ENCODE data around the gene ATP2B1. TPM values are rescaled to one million over a fixed set of nuclear protein-coding genes. Genes with fewer than 3 reads are reported as not detected.

The ATP2B1 gene
- total and polyA plus RNA-seq, 2 donors (not counting 3 experiments of a cell fraction or from before 2014, with no cell fraction given) = 6.4 to 28.0 TPM

DNA sequence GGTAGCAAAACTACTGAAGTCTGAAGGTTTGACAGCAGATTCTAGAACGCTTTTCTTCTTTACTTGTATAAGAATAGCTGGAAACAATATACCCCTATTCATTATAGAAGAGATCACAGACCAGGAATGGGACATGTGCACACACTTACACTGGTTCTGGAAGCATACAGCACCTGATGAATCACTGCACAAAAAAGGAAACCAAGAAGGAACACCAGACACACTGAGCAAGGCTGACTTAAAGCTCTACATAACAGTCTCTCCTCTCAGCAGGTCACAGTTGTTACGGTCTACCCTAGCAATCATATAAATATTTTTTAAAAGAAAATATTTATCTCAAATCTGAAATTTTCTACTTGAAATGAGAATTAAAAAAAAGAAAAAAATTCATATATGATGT lies 13.5 kb downstream of the ATP2B1 start:
- intact Hi-C loops (cut with micrococcal nuclease) = no loop called here
- Histone ChIP-seq H3K9me1 (replicated peaks; ENCODE audit: control insufficient read depth, extremely low read depth, insufficient read depth, low read length) (peaks cover 3% of the 10 kb centered on the region), H3K9me3 (replicated peaks; ENCODE audit: control insufficient read depth, insufficient read depth, low read length) (no peaks in the 10 kb centered on the region), H3K79me2 (ENCODE audit: control insufficient read depth, insufficient read depth, low read length) (peaks cover 2% of the 10 kb centered on the region), H3K27me3 (ENCODE audit: control insufficient read depth in 2 of 2, insufficient read depth in 2 of 2, low read length in 2 of 2) (no peaks in the 10 kb centered on the region), H4K20me1 (replicated peaks; ENCODE audit: control insufficient read depth, extremely low read depth, insufficient read depth, low read length) (peaks cover 3% of the 10 kb centered on the region), H3K27ac (ENCODE audit: insufficient read depth, low read depth, low read length) (no peak overlapping the region), H3K4me3 (replicated peaks in 1 of 3; ENCODE audit: insufficient read depth in 1 of 3, low read depth in 1 of 3, low read length in 3 of 3) (no peak overlapping the region), H3K4me1 (ENCODE audit: control insufficient read depth, extremely low read depth, insufficient read depth, low read length) (peaks cover 2% of the 10 kb centered on the region), H3K9ac (replicated peaks; ENCODE audit: extremely low read depth, insufficient read depth, low read length) (no peak overlapping the region), H2AFZ (ENCODE audit: low read depth, low read length) (no peak overlapping the region), H3K4me2 (ENCODE audit: insufficient read depth, low read length) (no peak overlapping the region), H3K36me3 (ENCODE audit: control insufficient read depth in 2 of 2, extremely low read depth in 1 of 2, insufficient read depth in 2 of 2, low read length in 2 of 2) (no peaks in the 10 kb centered on the region)
- TF ChIP-seq, protein P1, sequence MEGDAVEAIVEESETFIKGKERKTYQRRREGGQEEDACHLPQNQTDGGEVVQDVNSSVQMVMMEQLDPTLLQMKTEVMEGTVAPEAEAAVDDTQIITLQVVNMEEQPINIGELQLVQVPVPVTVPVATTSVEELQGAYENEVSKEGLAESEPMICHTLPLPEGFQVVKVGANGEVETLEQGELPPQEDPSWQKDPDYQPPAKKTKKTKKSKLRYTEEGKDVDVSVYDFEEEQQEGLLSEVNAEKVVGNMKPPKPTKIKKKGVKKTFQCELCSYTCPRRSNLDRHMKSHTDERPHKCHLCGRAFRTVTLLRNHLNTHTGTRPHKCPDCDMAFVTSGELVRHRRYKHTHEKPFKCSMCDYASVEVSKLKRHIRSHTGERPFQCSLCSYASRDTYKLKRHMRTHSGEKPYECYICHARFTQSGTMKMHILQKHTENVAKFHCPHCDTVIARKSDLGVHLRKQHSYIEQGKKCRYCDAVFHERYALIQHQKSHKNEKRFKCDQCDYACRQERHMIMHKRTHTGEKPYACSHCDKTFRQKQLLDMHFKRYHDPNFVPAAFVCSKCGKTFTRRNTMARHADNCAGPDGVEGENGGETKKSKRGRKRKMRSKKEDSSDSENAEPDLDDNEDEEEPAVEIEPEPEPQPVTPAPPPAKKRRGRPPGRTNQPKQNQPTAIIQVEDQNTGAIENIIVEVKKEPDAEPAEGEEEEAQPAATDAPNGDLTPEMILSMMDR (IDR thresholded peaks at IDR 0.05; ENCODE audit: extremely low read depth in 1 of 2, insufficient read depth in 1 of 2, low read depth in 1 of 2, low read length in 2 of 2) = no peak
- peak; percentile 29 for TF ChIP-seq FOS (IDR thresholded peaks at IDR 0.05; ENCODE audit: borderline replicate concordance, insufficient read depth, low read length)
- ChIA-PET POLR2A (no interaction called here), CTCF (interaction anchor here (0.6 to 1.0 kb wide), 2 partner anchors 58 to 77 kb away, joined by 3 read pairs; no protein-coding TSS in a partner anchor)
- DNase-seq (ENCODE audit: low read depth, low spot score) (peak; percentile 38), FAIRE-seq (peak; percentile 31)
- dilution Hi-C loops (cut with MboI; ENCODE audit: extremely low pct_ligation_motif_present, low sequenced_read_pairs) = no loop called here
- BruUV-seq (replicated peaks) = no TSS peak

DNA sequence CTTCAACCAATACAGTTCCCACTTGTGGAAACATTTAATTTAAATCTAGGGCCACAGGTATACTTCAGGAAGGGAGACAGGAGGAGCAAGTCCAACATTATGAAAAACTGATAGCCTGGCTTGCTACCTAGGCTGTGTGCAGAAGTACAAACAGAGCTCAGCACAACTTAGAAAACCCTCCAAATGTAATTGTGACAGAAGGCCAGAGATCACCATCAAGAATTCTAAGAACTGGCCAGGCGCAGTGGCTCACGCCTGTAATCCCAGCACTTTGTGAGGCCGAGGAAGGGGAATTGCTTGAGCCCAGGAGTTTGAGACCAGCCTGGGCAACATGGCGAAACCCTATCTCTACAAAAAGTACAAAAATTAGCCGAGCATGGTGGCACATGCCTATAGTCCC lies 14.1 kb downstream of the ATP2B1 start:
- Histone ChIP-seq H3K4me2 (ENCODE audit: insufficient read depth, low read length) (no peak overlapping the region), H3K4me1 (ENCODE audit: control insufficient read depth, extremely low read depth, insufficient read depth, low read length) (peaks cover 2% of the 10 kb centered on the region), H3K9ac (replicated peaks; ENCODE audit: extremely low read depth, insufficient read depth, low read length) (no peak overlapping the region), H3K4me3 (replicated peaks in 1 of 3; ENCODE audit: insufficient read depth in 1 of 3, low read depth in 1 of 3, low read length in 3 of 3) (no peak overlapping the region), H3K36me3 (ENCODE audit: control insufficient read depth in 2 of 2, extremely low read depth in 1 of 2, insufficient read depth in 2 of 2, low read length in 2 of 2) (no peaks in the 10 kb centered on the region), H3K9me1 (replicated peaks; ENCODE audit: control insufficient read depth, extremely low read depth, insufficient read depth, low read length) (peaks cover 3% of the 10 kb centered on the region), H3K27me3 (ENCODE audit: control insufficient read depth in 2 of 2, insufficient read depth in 2 of 2, low read length in 2 of 2) (no peaks in the 10 kb centered on the region), H3K27ac (ENCODE audit: insufficient read depth, low read depth, low read length) (no peak overlapping the region), H3K79me2 (ENCODE audit: control insufficient read depth, insufficient read depth, low read length) (peaks cover 2% of the 10 kb centered on the region), H4K20me1 (replicated peaks; ENCODE audit: control insufficient read depth, extremely low read depth, insufficient read depth, low read length) (peaks cover 3% of the 10 kb centered on the region), H2AFZ (ENCODE audit: low read depth, low read length) (no peak overlapping the region), H3K9me3 (replicated peaks; ENCODE audit: control insufficient read depth, insufficient read depth, low read length) (no peaks in the 10 kb centered on the region)
- DNase-seq (ENCODE audit: low read depth, low spot score) (no peak), FAIRE-seq (no peak)
- no TSS peak for BruUV-seq (replicated peaks)
- TF ChIP-seq POLR2A (IDR thresholded peaks at IDR 0.05; ENCODE audit: low read depth, low read length) = no peak
- TF ChIP-seq EZH2 (IDR thresholded peaks at IDR 0.05; ENCODE audit: borderline replicate concordance, low read depth, low read length, severe bottlenecking) = no peak
- no peak for TF ChIP-seq POLR2AphosphoS5 (IDR thresholded peaks at IDR 0.05; ENCODE audit: insufficient read depth, low read depth, low read length)
- no peak for TF ChIP-seq MYC (IDR thresholded peaks at IDR 0.05; ENCODE audit: low read depth, low read length)
- no peak for TF ChIP-seq GATA2 (IDR thresholded peaks at IDR 0.05; ENCODE audit: insufficient read depth, insufficient read length, low read depth, low read length)
- TF ChIP-seq, protein P1 (IDR thresholded peaks at IDR 0.05; ENCODE audit: extremely low read depth in 1 of 2, insufficient read depth in 1 of 2, low read depth in 1 of 2, low read length in 2 of 2) = no peak
- TF ChIP-seq JUN (IDR thresholded peaks at IDR 0.05; ENCODE audit: borderline replicate concordance, insufficient read depth, insufficient read length, low read depth) = no peak
- no peak for TF ChIP-seq FOS (IDR thresholded peaks at IDR 0.05; ENCODE audit: borderline replicate concordance, insufficient read depth, low read length)
- TF ChIP-seq, protein P2, sequence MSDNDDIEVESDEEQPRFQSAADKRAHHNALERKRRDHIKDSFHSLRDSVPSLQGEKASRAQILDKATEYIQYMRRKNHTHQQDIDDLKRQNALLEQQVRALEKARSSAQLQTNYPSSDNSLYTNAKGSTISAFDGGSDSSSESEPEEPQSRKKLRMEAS (IDR thresholded peaks at IDR 0.05; ENCODE audit: insufficient read depth, insufficient read length) = no peak
- ChIA-PET CTCF (interaction anchor here (0.6 kb wide), 1 partner anchor 36 kb away, joined by 4 read pairs; no protein-coding TSS in a partner anchor), POLR2A (no interaction called here)
- intact Hi-C loops (cut with micrococcal nuclease) (no loop called here), dilution Hi-C loops (cut with MboI; ENCODE audit: extremely low pct_ligation_motif_present, low sequenced_read_pairs) (no loop called here)

Data from endothelial cell of umbilical vein (primary cell).